ENCODE measurements around the gene CLEC16A. TPM values are rescaled to one million over a fixed set of nuclear protein-coding genes. Genes with fewer than 3 reads are reported as not detected.

CLEC16A gene
- total RNA-seq, 1 donor from 2014 or later, result 15.8 TPM

DNA sequence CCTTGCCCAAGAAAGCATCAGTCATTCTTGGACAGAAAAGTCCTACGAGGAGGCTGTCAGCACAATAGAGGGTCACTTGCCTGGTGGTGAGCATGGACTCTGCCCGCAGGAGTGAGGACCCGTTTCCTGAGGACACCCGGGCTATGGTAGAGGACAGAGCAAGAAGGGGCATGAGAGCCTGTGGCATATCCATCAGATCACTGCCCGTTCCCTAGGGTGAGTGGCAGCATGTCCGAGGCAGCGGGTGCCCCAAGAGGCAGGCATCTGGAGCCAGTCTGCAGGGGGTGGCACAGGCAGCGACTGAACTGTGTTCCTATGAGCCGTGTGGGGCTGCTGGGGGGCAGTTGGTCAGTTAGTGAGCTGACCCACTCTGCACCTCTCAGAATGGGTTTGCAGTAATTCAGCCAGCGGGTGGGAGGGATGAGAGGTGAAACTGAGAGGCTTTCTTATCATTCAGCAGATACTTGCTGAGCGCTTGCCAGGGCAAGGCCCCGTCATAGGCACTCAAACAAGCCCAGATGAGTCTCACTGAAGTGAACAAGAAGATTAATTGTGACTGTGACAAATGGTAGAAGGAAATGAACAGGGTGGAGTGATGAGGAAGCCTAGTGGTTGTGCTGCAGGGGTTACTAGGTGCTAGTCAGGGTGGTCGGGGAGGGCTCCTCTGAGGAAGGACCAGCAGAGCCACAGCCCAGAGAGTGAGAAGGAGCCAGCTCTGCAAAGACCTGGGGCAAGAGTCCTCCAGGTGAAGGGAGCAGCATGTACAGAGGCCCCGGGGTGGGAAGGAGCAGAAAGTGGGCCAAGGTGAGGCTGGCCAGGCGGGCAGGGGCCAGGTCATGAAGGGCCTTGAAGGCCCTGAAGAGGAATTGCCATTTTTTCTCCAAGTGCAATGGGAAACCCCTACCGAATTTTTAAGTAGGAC lies 87.9 kb downstream of the CLEC16A start:
- TF ChIP-seq, protein P1, sequence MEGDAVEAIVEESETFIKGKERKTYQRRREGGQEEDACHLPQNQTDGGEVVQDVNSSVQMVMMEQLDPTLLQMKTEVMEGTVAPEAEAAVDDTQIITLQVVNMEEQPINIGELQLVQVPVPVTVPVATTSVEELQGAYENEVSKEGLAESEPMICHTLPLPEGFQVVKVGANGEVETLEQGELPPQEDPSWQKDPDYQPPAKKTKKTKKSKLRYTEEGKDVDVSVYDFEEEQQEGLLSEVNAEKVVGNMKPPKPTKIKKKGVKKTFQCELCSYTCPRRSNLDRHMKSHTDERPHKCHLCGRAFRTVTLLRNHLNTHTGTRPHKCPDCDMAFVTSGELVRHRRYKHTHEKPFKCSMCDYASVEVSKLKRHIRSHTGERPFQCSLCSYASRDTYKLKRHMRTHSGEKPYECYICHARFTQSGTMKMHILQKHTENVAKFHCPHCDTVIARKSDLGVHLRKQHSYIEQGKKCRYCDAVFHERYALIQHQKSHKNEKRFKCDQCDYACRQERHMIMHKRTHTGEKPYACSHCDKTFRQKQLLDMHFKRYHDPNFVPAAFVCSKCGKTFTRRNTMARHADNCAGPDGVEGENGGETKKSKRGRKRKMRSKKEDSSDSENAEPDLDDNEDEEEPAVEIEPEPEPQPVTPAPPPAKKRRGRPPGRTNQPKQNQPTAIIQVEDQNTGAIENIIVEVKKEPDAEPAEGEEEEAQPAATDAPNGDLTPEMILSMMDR (IDR thresholded peaks at IDR 0.05; ENCODE audit: insufficient read depth, low read length, severe bottlenecking), result no peak
- Histone ChIP-seq H3K4me3 (ENCODE audit: low read depth, low read length) (no peak overlapping the region), H3K27me3 (ENCODE audit: control insufficient read depth, insufficient read depth, low read length) (no peaks in the 10 kb centered on the region), H3K36me3 (ENCODE audit: control insufficient read depth, insufficient read depth, low read length) (peaks cover 6% of the 10 kb centered on the region)
- FAIRE-seq, result no peak
- DNase-seq (ENCODE audit: low read depth), result peak; percentile 62

DNA sequence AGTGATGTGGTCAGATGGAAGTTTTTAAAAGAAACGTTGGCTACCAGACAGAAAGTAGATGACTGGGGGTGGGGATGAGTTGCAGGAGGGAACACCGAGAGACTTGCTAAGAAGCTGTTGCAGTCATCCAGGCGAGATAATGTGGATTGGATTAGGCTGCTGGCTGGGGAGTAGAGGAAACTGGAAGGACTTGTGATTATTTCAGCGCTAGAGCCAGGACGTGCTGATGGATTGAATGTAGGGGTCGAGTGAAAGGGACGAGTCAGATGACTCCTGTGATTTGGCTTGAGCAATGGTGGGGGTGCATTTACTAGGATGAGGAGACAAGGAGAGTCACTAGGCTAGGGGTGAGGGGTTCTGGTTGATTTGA lies 88.5 kb downstream of the CLEC16A start:
- H3K36me3 ChIP-seq (ENCODE audit: control insufficient read depth, insufficient read depth, low read length), result peaks cover 6% of the 10 kb centered on the region
- TF ChIP-seq, protein P1 (IDR thresholded peaks at IDR 0.05; ENCODE audit: insufficient read depth, low read length, severe bottlenecking), result no peak
- no peaks in the 10 kb centered on the region for H3K27me3 ChIP-seq (ENCODE audit: control insufficient read depth, insufficient read depth, low read length)
- DNase-seq (ENCODE audit: low read depth) (no peak), FAIRE-seq (peak; percentile 66)
- no peak overlapping the region for H3K4me3 ChIP-seq (ENCODE audit: low read depth, low read length)

DNA sequence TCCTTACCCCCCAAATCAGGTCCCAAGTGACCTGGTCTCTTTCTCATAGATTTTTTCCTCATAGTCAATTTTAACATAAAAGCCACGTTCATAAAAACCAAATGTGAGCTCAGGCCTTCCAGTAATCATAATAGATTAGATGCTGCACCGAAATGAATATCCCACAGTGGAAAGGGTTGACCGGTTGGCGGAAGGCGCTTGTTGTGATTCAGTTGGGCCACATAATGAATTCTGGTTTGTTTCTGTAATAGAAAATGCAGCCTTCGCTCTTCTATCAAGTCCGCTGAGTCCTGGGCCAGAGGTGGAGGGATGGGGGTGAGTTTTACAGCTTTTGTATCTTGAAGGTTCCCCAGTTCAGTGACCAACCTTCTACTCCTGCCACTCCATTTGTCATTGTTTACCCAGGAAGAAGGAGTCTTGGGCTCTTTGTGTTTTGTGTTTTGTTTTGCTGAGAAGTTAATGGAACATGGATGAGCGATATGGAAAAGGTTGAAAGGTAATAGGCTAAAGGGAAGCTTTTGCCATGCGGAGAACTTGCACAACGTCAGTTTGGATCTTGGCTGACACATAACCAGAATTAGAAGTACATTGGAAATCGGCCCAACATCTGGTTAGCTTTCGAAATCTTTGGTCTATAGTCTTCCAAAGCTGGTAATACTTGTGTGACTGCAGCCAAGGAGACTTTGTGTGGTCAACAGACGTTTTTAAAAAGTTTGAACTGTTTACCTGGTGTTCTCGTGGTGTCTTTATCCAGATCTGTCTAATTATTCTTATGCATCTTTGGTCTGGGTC lies 89.5 kb downstream of the CLEC16A start:
- TF ChIP-seq, protein P1 (IDR thresholded peaks at IDR 0.05; ENCODE audit: insufficient read depth, low read length, severe bottlenecking), result no peak
- no peak for FAIRE-seq
- Histone ChIP-seq H3K36me3 (ENCODE audit: control insufficient read depth, insufficient read depth, low read length) (peaks cover 6% of the 10 kb centered on the region), H3K27me3 (ENCODE audit: control insufficient read depth, insufficient read depth, low read length) (no peaks in the 10 kb centered on the region), H3K4me3 (ENCODE audit: low read depth, low read length) (no peak overlapping the region)
- peak; percentile 74 for DNase-seq (ENCODE audit: low read depth)

DNA sequence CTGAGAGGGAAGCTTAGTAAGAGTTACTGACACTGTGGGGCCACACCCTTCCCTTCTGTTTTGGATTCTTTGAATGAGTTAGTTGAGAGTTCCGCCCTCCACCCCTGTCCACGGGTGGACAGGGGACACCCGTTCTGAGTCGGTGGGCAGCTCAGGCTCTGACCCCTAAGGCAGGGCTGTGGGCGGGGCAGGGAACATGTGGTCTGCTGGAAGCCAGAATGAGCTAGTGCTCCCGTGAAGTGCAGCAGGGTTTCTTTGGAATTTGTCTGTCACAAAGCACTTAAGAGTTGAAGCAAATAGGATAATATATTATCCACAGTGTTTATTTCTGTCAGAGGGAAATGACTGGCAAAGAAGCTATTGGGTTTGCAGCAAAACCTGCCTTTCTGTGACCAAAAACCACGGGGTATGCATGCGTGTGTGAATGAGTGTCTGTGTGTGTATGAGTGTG lies 90.1 kb downstream of the CLEC16A start:
- no peak overlapping the region for H3K4me3 ChIP-seq (ENCODE audit: low read depth, low read length)

DNA sequence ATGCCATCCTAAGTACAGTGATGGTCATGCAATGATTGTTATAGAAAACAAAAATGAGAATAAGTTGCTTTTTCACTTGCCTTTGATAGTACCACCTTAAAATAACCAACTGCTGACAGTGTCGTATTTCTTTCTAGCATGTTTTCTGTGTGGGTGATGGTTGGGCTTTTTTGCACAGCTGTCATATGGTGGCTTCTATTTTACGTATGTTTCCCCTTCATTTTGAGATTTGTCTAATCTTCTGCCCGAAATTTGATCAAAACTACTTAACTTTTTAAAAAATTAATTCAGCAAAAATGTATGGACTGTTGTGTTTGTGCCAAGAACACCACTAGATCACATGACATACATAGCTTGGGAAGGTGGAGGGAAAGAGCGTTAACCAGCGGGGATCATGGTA lies 90.7 kb downstream of the CLEC16A start:
- H3K27me3 ChIP-seq (ENCODE audit: control insufficient read depth, insufficient read depth, low read length), result no peaks in the 10 kb centered on the region
- peaks cover 9% of the 10 kb centered on the region for H3K36me3 ChIP-seq (ENCODE audit: control insufficient read depth, insufficient read depth, low read length)
- DNase-seq (ENCODE audit: low read depth) (no peak), FAIRE-seq (no peak)
- TF ChIP-seq, protein P1 (IDR thresholded peaks at IDR 0.05; ENCODE audit: insufficient read depth, low read length, severe bottlenecking), result no peak
- H3K4me3 ChIP-seq (ENCODE audit: low read depth, low read length), result no peak overlapping the region

More for the DNA sequence above, 90.1 kb downstream of the CLEC16A start:
- FAIRE-seq (no peak), DNase-seq (ENCODE audit: low read depth) (no peak)
- TF ChIP-seq, protein P1 (IDR thresholded peaks at IDR 0.05; ENCODE audit: insufficient read depth, low read length, severe bottlenecking), result no peak
- Histone ChIP-seq H3K36me3 (ENCODE audit: control insufficient read depth, insufficient read depth, low read length) (peaks cover 6% of the 10 kb centered on the region), H3K27me3 (ENCODE audit: control insufficient read depth, insufficient read depth, low read length) (no peaks in the 10 kb centered on the region)

Data from bronchial epithelial cell (primary cell).